OCI-LY7 (cell line): ENCODE data around the gene NSL1. TPM values are rescaled to one million over a fixed set of nuclear protein-coding genes. Genes with fewer than 3 reads are reported as not detected.

Source experiments
- BruUV-seq: library from RNA; stranded (reverse); fragments of 400-500 nt; replicated peaks from 2 replicates; lab custom pipeline; 2021; lab: Mats Ljungman, UMichigan
- CTCF ChIA-PET: fragments of 300-600 bp; sonication (Branson Sonifier 250); formaldehyde crosslinking; loops from one replicate; lab custom pipeline; 2022; ENCODE audit warnings: antibody characterized with exemption; ENCODE audit not compliant: unreplicated experiment; lab: Charles Lee
- POLR2A ChIA-PET: fragments of 300-600 bp; sonication (Branson Sonifier 250); formaldehyde crosslinking; loops from one replicate; lab custom pipeline; 2022; ENCODE audit warnings: antibody characterized with exemption; lab: Charles Lee
- DNase-seq: peaks from one replicate; pipeline ENCODE4 v3.0.0-alpha.2; 2015; ENCODE audit warnings: low spot score
- H2AFZ ChIP-seq: fragments of 200-600 bp; sonication (generic), shearing (Covaris generic); 2 replicates; pipeline ENCODE4 v1.6.1; 2014; ENCODE audit warnings: mild to moderate bottlenecking, antibody characterized with exemption, low read length, moderate library complexity
- H3K27ac ChIP-seq: fragments of 200-600 bp; sonication (generic); 2 replicates; pipeline ENCODE4 v1.5.1; 2014; ENCODE audit warnings: mixed run types, low read depth, mild to moderate bottlenecking, moderate library complexity, low read length, inconsistent platforms; ENCODE audit not compliant: poor library complexity, severe bottlenecking
- H3K36me3 ChIP-seq: fragments of 200-600 bp; sonication (generic); 2 replicates; pipeline ENCODE4 v1.6.1; 2014; ENCODE audit warnings: mild to moderate bottlenecking, antibody characterized with exemption, low read length, moderate library complexity, mixed read lengths; ENCODE audit not compliant: insufficient read depth
- H3K4me1 ChIP-seq: fragments of 200-600 bp; sonication (generic); 2 replicates; pipeline ENCODE4 v1.5.1; 2014; ENCODE audit warnings: mild to moderate bottlenecking, low read length; ENCODE audit not compliant: insufficient read depth, poor library complexity, severe bottlenecking
- H3K4me2 ChIP-seq: fragments of 200-600 bp; sonication (generic); 2 replicates; pipeline ENCODE4 v1.6.1; 2014; ENCODE audit warnings: mild to moderate bottlenecking, low read length
- H3K4me3 ChIP-seq: fragments of 200-600 bp; sonication (generic); 2 replicates; pipeline ENCODE4 v1.5.1; 2014; ENCODE audit warnings: mild to moderate bottlenecking, low read depth, low read length; ENCODE audit not compliant: poor library complexity, severe bottlenecking
- H3K79me2 ChIP-seq: fragments of 200-600 bp; sonication (generic); 2 replicates; pipeline ENCODE4 v1.6.1; 2016; ENCODE audit warnings: low read depth, mild to moderate bottlenecking, low read length, moderate library complexity, mixed read lengths; ENCODE audit not compliant: insufficient read depth
- H3K9me2 ChIP-seq: fragments of 200-600 bp; sonication (generic); 2 replicates; pipeline ENCODE4 v1.6.1; 2016; ENCODE audit warnings: mild to moderate bottlenecking, low read length, mixed read lengths; ENCODE audit not compliant: insufficient read depth
- H3K9me3 ChIP-seq: fragments of 200-600 bp; sonication (generic); 2 replicates; pipeline ENCODE4 v1.6.1; 2014; ENCODE audit warnings: mild to moderate bottlenecking, mixed run types, low read length, mixed read lengths
- H4K20me1 ChIP-seq: fragments of 200-600 bp; sonication (generic); 2 replicates; pipeline ENCODE4 v1.6.1; 2014; ENCODE audit warnings: mild to moderate bottlenecking, antibody characterized with exemption, low read length, moderate library complexity, mixed read lengths; ENCODE audit not compliant: insufficient read depth
- CTCF ChIP-seq: fragments of 200-600 bp; sonication (generic); conservative IDR thresholded peaks from 2 replicates; pipeline ENCODE4 v1.5.1; 2014; ENCODE audit warnings: mild to moderate bottlenecking, antibody characterized with exemption, low read length, moderate library complexity, mixed read lengths
- EZH2phosphoT487 ChIP-seq: fragments of 200-600 bp; sonication (generic); IDR thresholded peaks from 2 replicates; pipeline ENCODE4 v1.6.1; 2018; ENCODE audit warnings: low read depth, borderline replicate concordance, mild to moderate bottlenecking, mixed run types, antibody characterized with exemption, low read length, moderate library complexity, mixed read lengths
- intact Hi-C: fragments of 100-400 bp; cut with micrococcal nuclease; formaldehyde crosslinking; loops from one replicate; pipeline ENCODE4 v1.10.0; 2022; ENCODE audit not compliant: unreplicated experiment
- total RNA-seq, 2 experiments: library from RNA; depleted of rRNA in 1 of 2; stranded (reverse); fragments of >200 nt in 1 of 2; shearing (Covaris generic) in 1 of 2; gene quantifications; 2 replicates each; pipeline ENCODE4 v1.2.3, GENCODE V29; 2014 to 2022

NSL1 gene
- total RNA-seq, 2 experiments from 2014 or later: 66.8 to 70.9 TPM

- intact Hi-C loops: no loop called here
- Histone ChIP-seq H4K20me1 (no peaks in the 10 kb centered on the region), H3K4me3 (no peak overlapping the region), H3K9me3 (no peaks in the 10 kb centered on the region), H3K36me3 (no peaks in the 10 kb centered on the region), H3K27ac (no peak overlapping the region), H2AFZ (no peak overlapping the region), H3K79me2 (no peaks in the 10 kb centered on the region), H3K4me1 (peaks cover 5% of the 10 kb centered on the region), H3K4me2 (no peak overlapping the region), H3K9me2 (no peaks in the 10 kb centered on the region)
- DNase-seq: no peak
- TF ChIP-seq CTCF: no peak
- TF ChIP-seq EZH2phosphoT487: no peak
- ChIA-PET POLR2A (interaction anchor here (0.8 kb wide), 1 partner anchor 99 kb away, joined by 3 read pairs; no protein-coding TSS in a partner anchor), CTCF (no interaction called here)
- no TSS peak for BruUV-seq
These were observed 98.6 kb downstream of the NSL1 start for GRCh38 chr1:212692774-212693644.

- H3K9me2 ChIP-seq: no peaks in the 10 kb centered on the region
- H4K20me1 ChIP-seq: no peaks in the 10 kb centered on the region
- H2AFZ ChIP-seq: no peak overlapping the region
- H3K9me3 ChIP-seq: no peaks in the 10 kb centered on the region
- no peaks in the 10 kb centered on the region for H3K79me2 ChIP-seq
- intact Hi-C loops: no loop called here
- TF ChIP-seq CTCF (no peak), EZH2phosphoT487 (no peak)
- H3K4me2 ChIP-seq: no peak overlapping the region
- no peaks in the 10 kb centered on the region for H3K36me3 ChIP-seq
- POLR2A ChIA-PET: no interaction called here
- DNase-seq: no peak
- CTCF ChIA-PET: no interaction called here
- no peak overlapping the region for H3K27ac ChIP-seq
- BruUV-seq: no TSS peak
- H3K4me1 ChIP-seq: peaks cover 5% of the 10 kb centered on the region
- H3K4me3 ChIP-seq: no peak overlapping the region
These were observed 100.0 kb downstream of the NSL1 start for GRCh38 chr1:212691561-212692071.
